K562 (cell line): ENCODE measurements around the gene PIEZO2. TPM values are rescaled to one million over a fixed set of nuclear protein-coding genes. Genes with fewer than 3 reads are reported as not detected.

Source experiments
- ATAC-seq: fragments of 200-7000 bp; cut with Tn5 transposase; 3 replicates; pipeline ENCODE4 v1.9.1; 2020; ENCODE audit warnings: moderate library complexity
- BruUV-seq: library from RNA; stranded (reverse); fragments of 400-500 nt; replicated peaks from 2 replicates; lab custom pipeline; 2021; lab: Mats Ljungman, UMichigan
- CTCF ChIA-PET: fragments of 300-600 bp; formaldehyde crosslinking; extraction: SDS; loops from one replicate; lab custom pipeline; 2021; ENCODE audit warnings: low intra/inter-chr PET ratio; lab: Yijun Ruan, JAX
- POLR2A ChIA-PET: fragments of 300-600, 350-650 bp; sonication (Branson Sonifier 250); formaldehyde crosslinking; extraction: SDS; loops from one replicate; lab custom pipeline; 2021; ENCODE audit warnings: antibody characterized with exemption, inconsistent platforms; lab: Yijun Ruan, JAX
- DNase-seq, 4 experiments: peaks; one replicate each; pipeline versions ENCODE4 v3.0.0 to v3.0.0-alpha.2; 2011 to 2018; ENCODE audit warnings: low spot score in 3 of 4, mixed read lengths in 3 of 4; ENCODE audit errors: extremely low read depth in 1 of 4
- FAIRE-seq: peaks from 2 replicates; lab custom pipeline; 2011; peaks lifted over from hg19 to GRCh38; lab: Jason Lieb, UNC
- H2AFZ ChIP-seq: 2 replicates; pipeline ENCODE4 v1.6.0; 2011; ENCODE audit warnings: low read depth, low read length, control low read depth, inconsistent platforms
- H3K27ac ChIP-seq: fragments of 200-600 bp; 3 replicates; pipeline ENCODE4 v1.8.0; 2011; ENCODE audit warnings: low read depth, mild to moderate bottlenecking, control low read depth, inconsistent platforms, low read length, moderate library complexity, mixed read lengths; ENCODE audit errors: extremely low read depth
- H3K27me3 ChIP-seq, 2 experiments: fragments of 300-600 bp in 1 of 2; 2 replicates in 1 of 2; 3 replicates in 1 of 2; pipeline versions ENCODE4 v1.6.0 to v1.8.0; 2011; ENCODE audit warnings: inconsistent platforms in 2 of 2, low read length in 2 of 2, mild to moderate bottlenecking in 1 of 2, mixed read lengths in 1 of 2, moderate library complexity in 1 of 2; ENCODE audit not compliant: control insufficient read depth in 2 of 2, insufficient read depth in 2 of 2
- H3K36me3 ChIP-seq: fragments of 300-600 bp; 3 replicates; pipeline ENCODE4 v1.8.0; 2011; ENCODE audit warnings: mild to moderate bottlenecking, low read length, inconsistent platforms; ENCODE audit not compliant: control insufficient read depth, insufficient read depth
- H3K4me1 ChIP-seq, 2 experiments: fragments of 200-600 bp in 1 of 2; replicated peaks in 1 of 2; 2 replicates in 1 of 2; 3 replicates in 1 of 2; pipeline versions ENCODE4 v1.5.1 to v1.8.0; 2011; ENCODE audit warnings: inconsistent platforms in 2 of 2, low read length in 2 of 2, mild to moderate bottlenecking in 1 of 2, mixed read lengths in 1 of 2, moderate library complexity in 1 of 2; ENCODE audit not compliant: control insufficient read depth in 2 of 2, insufficient read depth in 2 of 2
- H3K4me2 ChIP-seq: 2 replicates; pipeline ENCODE4 v1.6.1; 2011; ENCODE audit warnings: low read length, control low read depth, inconsistent platforms, mixed read lengths; ENCODE audit not compliant: insufficient read depth
- H3K4me3 ChIP-seq: fragments of 200-600 bp; sonication (generic), shearing (Covaris generic); 2 replicates; pipeline ENCODE4 v1.5.1; 2016; ENCODE audit warnings: control low read depth, inconsistent platforms
- H3K79me2 ChIP-seq: fragments of 200-600 bp; 3 replicates; pipeline ENCODE4 v1.8.0; 2011; ENCODE audit warnings: low read length, inconsistent platforms; ENCODE audit not compliant: control insufficient read depth, insufficient read depth
- H3K9ac ChIP-seq, 2 experiments: 2 replicates each; pipeline versions ENCODE4 v1.6.0 to v1.6.1; 2011; ENCODE audit warnings: low read depth in 2 of 2, low read length in 2 of 2, control low read depth in 1 of 2, inconsistent platforms in 1 of 2, mild to moderate bottlenecking in 1 of 2, mixed read lengths in 1 of 2; ENCODE audit not compliant: insufficient read depth in 1 of 2
- H3K9me1 ChIP-seq: one replicate; pipeline ENCODE4 v1.6.0; 2011; ENCODE audit warnings: inconsistent platforms, mild to moderate bottlenecking, low read length, moderate library complexity; ENCODE audit not compliant: control insufficient read depth, insufficient read depth
- H3K9me3 ChIP-seq: replicated peaks from 2 replicates; pipeline ENCODE4 v1.5.1; 2011; ENCODE audit warnings: low read depth, low read length, inconsistent platforms; ENCODE audit not compliant: control insufficient read depth, insufficient read depth
- H4K20me1 ChIP-seq: replicated peaks from 2 replicates; pipeline ENCODE4 v1.6.1; 2011; ENCODE audit warnings: low read length, inconsistent platforms, mixed read lengths; ENCODE audit not compliant: control insufficient read depth, insufficient read depth
- WGBS: fragments of 100-300 bp; shearing (Covaris generic); methylation state at CpG from one replicate; pipeline ENCODE4 v1.1.6; 2016; ENCODE audit warnings: low coverage, mixed read lengths; ENCODE audit not compliant: insufficient coverage; ENCODE audit errors: missing lambda C conversion rate; 5-methylcytosine and 5-hydroxymethylcytosine counted together
- in situ Hi-C: fragments of 300-500 bp; cut with MboI; formaldehyde crosslinking; loops from 4 replicates; pipeline ENCODE4 v1.15.0; 2018; ENCODE audit warnings: inconsistent platforms, mixed read lengths
- intact Hi-C: fragments of 100-400 bp; cut with micrococcal nuclease; formaldehyde crosslinking; loops from 2 replicates; pipeline ENCODE4 v1.14.2; 2022
- polyA plus RNA-seq, 8 experiments: library from polyadenylated mRNA; depleted of rRNA in 4 of 8; stranded (reverse) in 5 of 8; unstranded in 3 of 8; fragments of >200 nt; fragmentation: Nextera tagmentation in 2 of 8; fragmentation: Illumina TruSeq in 1 of 8; extraction: Ambion mirVana in 2 of 8; extraction: Trizol in 1 of 8; gene quantifications; 2 replicates each; pipeline versions ENCODE4 v1.2.1 to v1.2.3, GENCODE V29; 2011 to 2014; ENCODE audit warnings: inconsistent platforms in 1 of 8, missing spikeins in 1 of 8
- total RNA-seq, 7 experiments: library from RNA; depleted of rRNA in 6 of 7; stranded (reverse); fragments of >200 nt in 6 of 7; fragmentation: Illumina TruSeq in 2 of 7; extraction: Trizol in 2 of 7; gene quantifications; 2 replicates each; pipeline versions ENCODE4 v1.2.1 to v1.2.3, GENCODE V29; 2011 to 2021; ENCODE audit warnings: low replicate concordance in 1 of 7
- TF ChIP-seq, protein P1 (sequence below), 2 experiments: fragments of 450-650 bp in 1 of 2; sonication (generic) in 1 of 2; formaldehyde crosslinking; conservative IDR thresholded peaks; 2 replicates each; pipeline versions ENCODE4 v1.4.0 to v1.8.1; 2020 to 2022; ENCODE audit warnings: mild to moderate bottlenecking in 1 of 2, missing genetic modification reagents in 1 of 2
- TF ChIP-seq, protein P2 (sequence below), 2 experiments: fragments of 150-350 bp in 1 of 2; IDR thresholded peaks; 2 replicates each; pipeline ENCODE4 v1.6.1; 2012 to 2016; ENCODE audit warnings: low read depth in 2 of 2, low read length in 2 of 2, mild to moderate bottlenecking in 1 of 2, moderate library complexity in 1 of 2

Gene PIEZO2
- total and polyA plus RNA-seq, 9 of the 15 experiments (the other 6 are each of a cell fraction or from before 2014, with no cell fraction given) = 0.54 to 4.1 (median 2.0) TPM

DNA sequence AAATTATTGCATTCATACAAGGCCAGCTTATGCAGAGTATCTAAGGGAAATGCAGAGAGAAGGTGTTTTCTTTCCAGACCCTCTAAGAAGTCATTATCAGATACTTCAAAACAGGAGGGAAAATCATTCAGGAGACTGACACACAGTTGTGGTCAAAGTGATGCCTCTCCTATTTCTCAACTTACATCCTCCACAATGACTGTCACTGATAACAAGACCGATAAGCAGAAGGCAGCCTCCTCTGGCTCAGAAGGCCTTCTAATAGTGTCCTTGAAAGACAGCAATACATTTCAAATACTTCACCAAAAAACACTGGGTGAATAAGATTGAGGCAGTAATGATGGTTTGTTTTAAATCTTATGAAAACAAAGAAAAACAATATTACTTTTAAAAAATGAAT, 199.7 kb downstream of the PIEZO2 start:
- H3K79me2 ChIP-seq = no peaks in the 10 kb centered on the region
- no peaks in the 10 kb centered on the region for H4K20me1 ChIP-seq
- 0% methylated on average over 1 of the region's 1 CpG for WGBS
- no peaks in the 10 kb centered on the region; the same call in 1 of the 2 replicates for H3K9me3 ChIP-seq
- H3K9me1 ChIP-seq = no peaks in the 10 kb centered on the region
- H3K4me1 ChIP-seq = no peaks in the 10 kb centered on the region
- no peaks in the 10 kb centered on the region for H3K36me3 ChIP-seq
- ATAC-seq (no peak), FAIRE-seq (no peak), DNase-seq (no peak)
- no peak overlapping the region for H3K27ac ChIP-seq
- POLR2A ChIA-PET = no interaction called here
- no peak overlapping the region for H3K4me2 ChIP-seq
- H2AFZ ChIP-seq = no peak overlapping the region
- H3K4me3 ChIP-seq = no peak overlapping the region
- intact Hi-C loops = no loop called here
- H3K27me3 ChIP-seq = no peaks in the 10 kb centered on the region
- no TSS peak for BruUV-seq
- in situ Hi-C loops = no loop called here
- TF ChIP-seq, protein P1, sequence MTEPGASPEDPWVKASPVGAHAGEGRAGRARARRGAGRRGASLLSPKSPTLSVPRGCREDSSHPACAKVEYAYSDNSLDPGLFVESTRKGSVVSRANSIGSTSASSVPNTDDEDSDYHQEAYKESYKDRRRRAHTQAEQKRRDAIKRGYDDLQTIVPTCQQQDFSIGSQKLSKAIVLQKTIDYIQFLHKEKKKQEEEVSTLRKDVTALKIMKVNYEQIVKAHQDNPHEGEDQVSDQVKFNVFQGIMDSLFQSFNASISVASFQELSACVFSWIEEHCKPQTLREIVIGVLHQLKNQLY (CRISPR knock-in tag; conservative IDR thresholded peaks at IDR 0.05) = no peak
- TF ChIP-seq, protein P2, sequence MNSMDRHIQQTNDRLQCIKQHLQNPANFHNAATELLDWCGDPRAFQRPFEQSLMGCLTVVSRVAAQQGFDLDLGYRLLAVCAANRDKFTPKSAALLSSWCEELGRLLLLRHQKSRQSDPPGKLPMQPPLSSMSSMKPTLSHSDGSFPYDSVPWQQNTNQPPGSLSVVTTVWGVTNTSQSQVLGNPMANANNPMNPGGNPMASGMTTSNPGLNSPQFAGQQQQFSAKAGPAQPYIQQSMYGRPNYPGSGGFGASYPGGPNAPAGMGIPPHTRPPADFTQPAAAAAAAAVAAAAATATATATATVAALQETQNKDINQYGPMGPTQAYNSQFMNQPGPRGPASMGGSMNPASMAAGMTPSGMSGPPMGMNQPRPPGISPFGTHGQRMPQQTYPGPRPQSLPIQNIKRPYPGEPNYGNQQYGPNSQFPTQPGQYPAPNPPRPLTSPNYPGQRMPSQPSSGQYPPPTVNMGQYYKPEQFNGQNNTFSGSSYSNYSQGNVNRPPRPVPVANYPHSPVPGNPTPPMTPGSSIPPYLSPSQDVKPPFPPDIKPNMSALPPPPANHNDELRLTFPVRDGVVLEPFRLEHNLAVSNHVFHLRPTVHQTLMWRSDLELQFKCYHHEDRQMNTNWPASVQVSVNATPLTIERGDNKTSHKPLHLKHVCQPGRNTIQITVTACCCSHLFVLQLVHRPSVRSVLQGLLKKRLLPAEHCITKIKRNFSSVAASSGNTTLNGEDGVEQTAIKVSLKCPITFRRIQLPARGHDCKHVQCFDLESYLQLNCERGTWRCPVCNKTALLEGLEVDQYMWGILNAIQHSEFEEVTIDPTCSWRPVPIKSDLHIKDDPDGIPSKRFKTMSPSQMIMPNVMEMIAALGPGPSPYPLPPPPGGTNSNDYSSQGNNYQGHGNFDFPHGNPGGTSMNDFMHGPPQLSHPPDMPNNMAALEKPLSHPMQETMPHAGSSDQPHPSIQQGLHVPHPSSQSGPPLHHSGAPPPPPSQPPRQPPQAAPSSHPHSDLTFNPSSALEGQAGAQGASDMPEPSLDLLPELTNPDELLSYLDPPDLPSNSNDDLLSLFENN (IDR thresholded peaks at IDR 0.05; ENCODE audit: low read depth in 2 of 2, low read length in 2 of 2) = no peak
- TF ChIP-seq, all 486 proteins: peak for 0
- CTCF ChIA-PET = no interaction called here
- H3K9ac ChIP-seq = no peak overlapping the region
